GM21390 (cell line): ENCODE measurements around the gene AFP.
"Not testable (repeated sequence)": the region's sequence is repeated elsewhere in the genome, so short reads cannot be mapped to it uniquely, and the experiment has no call there.

Experiments
- ATAC-seq: cut with Tn5 transposase; IDR thresholded peaks from one replicate; pipeline ENCODE4 v1.9.1; 2021; ENCODE audit not compliant: unreplicated experiment

AFP gene

GRCh38 chr4:73435984-73436383 lies at the start of gene AFP:
Gene AFP (plus strand): TSS chr4:73436221. CDS start chr4:73436263, 42 bp downstream.
- ATAC-seq = no peak

- no peak for ATAC-seq
Measured at GRCh38 chr4:73387552-73387951, 48.5 kb upstream of the AFP start.

GRCh38 chr4:73388887-73389286 lies 47.1 kb upstream of the AFP start:
- no peak for ATAC-seq

- ATAC-seq = not testable (repeated sequence)
Measured at GRCh38 chr4:73389663-73390062, 46.4 kb upstream of the AFP start.

- no peak for ATAC-seq
Measured at GRCh38 chr4:73391774-73392173, 44.2 kb upstream of the AFP start.

GRCh38 chr4:73392936-73393335 lies 43.1 kb upstream of the AFP start:
- ATAC-seq = no peak

GRCh38 chr4:73396304-73396703 lies 39.7 kb upstream of the AFP start:
- no peak for ATAC-seq

- ATAC-seq = no peak
Measured at GRCh38 chr4:73396993-73397972, 38.7 kb upstream of the AFP start.

- ATAC-seq = no peak
Measured at GRCh38 chr4:73401412-73401811, 34.6 kb upstream of the AFP start.

GRCh38 chr4:73404042-73404441 lies 32.0 kb upstream of the AFP start, which contains the start of gene ALB:
Gene ALB (plus strand): TSS chr4:73404287. CDS start chr4:73404328, 41 bp downstream.
- no peak for ATAC-seq

- ATAC-seq = no peak
Measured at GRCh38 chr4:73404457-73404856, 31.6 kb upstream of the AFP start.

GRCh38 chr4:73405138-73405537 lies 30.9 kb upstream of the AFP start:
- no peak for ATAC-seq

GRCh38 chr4:73406548-73406875 lies 29.5 kb upstream of the AFP start:
- ATAC-seq = no peak

GRCh38 chr4:73407227-73407673 lies 28.8 kb upstream of the AFP start:
- ATAC-seq = no peak

GRCh38 chr4:73408181-73408867 lies 27.7 kb upstream of the AFP start:
- ATAC-seq = no peak

- no peak for ATAC-seq
Measured at GRCh38 chr4:73409012-73409862, 26.8 kb upstream of the AFP start.

- ATAC-seq = no peak
Measured at GRCh38 chr4:73409978-73410548, 26.0 kb upstream of the AFP start.

GRCh38 chr4:73410916-73411730 lies 24.9 kb upstream of the AFP start:
- ATAC-seq = no peak

GRCh38 chr4:73411731-73412414 lies 24.1 kb upstream of the AFP start:
- ATAC-seq = no peak
